H1 (cell line): ENCODE measurements around the gene RBM19. TPM values are rescaled to one million over a fixed set of nuclear protein-coding genes. Genes with fewer than 3 reads are reported as not detected.

Experiments
- CTCF ChIA-PET: fragments of 300-600 bp; sonication (Branson Sonifier 250); formaldehyde crosslinking; loops from one replicate; lab custom pipeline; 2021; ENCODE audit not compliant: partially characterized antibody; lab: Charles Lee
- POLR2A ChIA-PET: fragments of 300-600 bp; sonication (Branson Sonifier 250); formaldehyde crosslinking; loops from one replicate; lab custom pipeline; 2021; ENCODE audit warnings: inconsistent platforms; ENCODE audit not compliant: partially characterized antibody; lab: Charles Lee
- DNase-seq, 2 experiments: peaks; one replicate each; pipeline versions ENCODE4 v3.0.0 to v3.0.0-alpha.2; 2010 to 2022; ENCODE audit warnings: low spot score in 2 of 2, low read depth in 1 of 2, mixed read lengths in 1 of 2
- FAIRE-seq: peaks from 2 replicates; lab custom pipeline; 2011; peaks lifted over from hg19 to GRCh38; lab: Jason Lieb, UNC
- H2AFZ ChIP-seq: 2 replicates; pipeline ENCODE4 v1.8.1; 2012; ENCODE audit warnings: low read length, inconsistent platforms
- H2AK5ac ChIP-seq: 2 replicates; pipeline ENCODE4 v1.6.1; 2013; ENCODE audit warnings: low read depth, low read length
- H2BK120ac ChIP-seq: replicated peaks from 2 replicates; pipeline ENCODE3; 2013; ENCODE audit warnings: low read depth, low read length, inconsistent platforms
- H2BK12ac ChIP-seq: 2 replicates; pipeline ENCODE4 v1.6.1; 2013; ENCODE audit warnings: low read depth, low read length
- H2BK15ac ChIP-seq: 2 replicates; pipeline ENCODE4 v1.6.1; 2013; ENCODE audit warnings: low read length
- H2BK20ac ChIP-seq: 2 replicates; pipeline ENCODE4 v1.6.1; 2013; ENCODE audit warnings: low read length
- H2BK5ac ChIP-seq: 2 replicates; pipeline ENCODE4 v1.6.1; 2013; ENCODE audit warnings: low read depth, low read length
- H3K14ac ChIP-seq: 2 replicates; pipeline ENCODE4 v1.6.1; 2013; ENCODE audit warnings: inconsistent platforms; ENCODE audit not compliant: insufficient read length
- H3K18ac ChIP-seq: 2 replicates; pipeline ENCODE4 v1.6.1; 2013; ENCODE audit warnings: low read length; ENCODE audit errors: extremely low read depth
- H3K23ac ChIP-seq: 2 replicates; pipeline ENCODE4 v1.6.1; 2013; ENCODE audit warnings: inconsistent platforms; ENCODE audit not compliant: insufficient read length
- H3K23me2 ChIP-seq: 2 replicates; pipeline ENCODE4 v1.6.1; 2013; ENCODE audit warnings: low read depth, low read length
- H3K27ac ChIP-seq: 2 replicates; pipeline ENCODE4 v1.6.1; 2011; ENCODE audit warnings: low read depth, low read length, inconsistent platforms
- H3K27me3 ChIP-seq, 4 experiments: replicated peaks in 1 of 4; 1 replicate in 1 of 4; 2 replicates in 3 of 4; pipeline versions ENCODE4 v1.6.1 to v1.8.1; 2011 to 2013; ENCODE audit warnings: low read length in 3 of 4, mild to moderate bottlenecking in 3 of 4, inconsistent platforms in 2 of 4, mixed read lengths in 2 of 4, moderate library complexity in 1 of 4; ENCODE audit not compliant: control insufficient read depth in 3 of 4, insufficient read depth in 3 of 4; ENCODE audit errors: extremely low read depth in 1 of 4
- H3K36me3 ChIP-seq, 4 experiments: 2 replicates each; pipeline versions ENCODE4 v1.6.1 to v1.8.1; 2011 to 2013; ENCODE audit warnings: mild to moderate bottlenecking in 4 of 4, low read length in 3 of 4, moderate library complexity in 2 of 4, control low read depth in 1 of 4, inconsistent platforms in 1 of 4; ENCODE audit not compliant: insufficient read depth in 4 of 4, control insufficient read depth in 2 of 4
- H3K4ac ChIP-seq: replicated peaks from 2 replicates; pipeline ENCODE3; 2013; ENCODE audit warnings: low read length, low read depth, mixed read lengths, inconsistent platforms; ENCODE audit not compliant: insufficient read length
- H3K4me1 ChIP-seq, 4 experiments: replicated peaks in 1 of 4; 1 replicate in 1 of 4; 2 replicates in 3 of 4; pipeline versions ENCODE4 v1.6.1 to v1.8.1; 2011 to 2013; ENCODE audit warnings: low read length in 3 of 4, inconsistent platforms in 2 of 4, mixed read lengths in 1 of 4; ENCODE audit not compliant: insufficient read depth in 4 of 4, control insufficient read depth in 3 of 4
- H3K4me2 ChIP-seq, 2 experiments: 2 replicates each; pipeline versions ENCODE4 v1.6.1 to v1.8.1; 2011 to 2013; ENCODE audit warnings: low read depth in 2 of 2, low read length in 2 of 2, control low read depth in 1 of 2, inconsistent platforms in 1 of 2, mild to moderate bottlenecking in 1 of 2; ENCODE audit not compliant: insufficient read depth in 1 of 2
- H3K4me3 ChIP-seq, 4 experiments: fragments of 200-600, 300-600 bp in 1 of 4; sonication (generic), shearing (Covaris generic), sonication (Bioruptor Twin) in 1 of 4; 2 replicates each; pipeline versions ENCODE4 v1.5.1 to v1.8.1; 2011 to 2016; ENCODE audit warnings: low read length in 4 of 4, low read depth in 3 of 4, control low read depth in 2 of 4, inconsistent platforms in 2 of 4, mild to moderate bottlenecking in 2 of 4, mixed read lengths in 1 of 4, moderate library complexity in 1 of 4; ENCODE audit not compliant: insufficient read depth in 2 of 4; ENCODE audit errors: extremely low read depth in 1 of 4
- H3K56ac ChIP-seq: replicated peaks from 2 replicates; pipeline ENCODE3; 2013; ENCODE audit warnings: low read depth, mild to moderate bottlenecking, mixed read lengths, low read length, inconsistent platforms; ENCODE audit not compliant: insufficient read length
- H3K79me1 ChIP-seq: 2 replicates; pipeline ENCODE4 v1.6.1; 2013; ENCODE audit warnings: low read depth, low read length, control low read depth
- H3K79me2 ChIP-seq, 2 experiments: 2 replicates each; pipeline versions ENCODE4 v1.6.1 to v1.8.1; 2012 to 2013; ENCODE audit warnings: low read length in 2 of 2, mild to moderate bottlenecking in 2 of 2, inconsistent platforms in 1 of 2; ENCODE audit not compliant: insufficient read depth in 2 of 2, control insufficient read depth in 1 of 2
- H3K9ac ChIP-seq, 4 experiments: replicated peaks in 1 of 4; 1 replicate in 1 of 4; 2 replicates in 3 of 4; pipeline versions ENCODE4 v1.6.1 to v1.8.1; 2011 to 2013; ENCODE audit warnings: low read depth in 3 of 4, low read length in 3 of 4, control low read depth in 2 of 4, mild to moderate bottlenecking in 2 of 4, moderate library complexity in 2 of 4, inconsistent platforms in 1 of 4; ENCODE audit errors: extremely low read depth in 1 of 4
- H3K9me3 ChIP-seq, 2 experiments: 2 replicates each; pipeline versions ENCODE4 v1.6.1 to v1.8.1; 2012 to 2013; ENCODE audit warnings: mild to moderate bottlenecking in 2 of 2, moderate library complexity in 2 of 2, control low read depth in 1 of 2, inconsistent platforms in 1 of 2, low read depth in 1 of 2, low read length in 1 of 2, mixed read lengths in 1 of 2; ENCODE audit not compliant: insufficient read depth in 2 of 2
- H4K20me1 ChIP-seq, 2 experiments: replicated peaks in 1 of 2; 2 replicates each; pipeline versions ENCODE3 to v1.8.1; 2011 to 2013; ENCODE audit warnings: inconsistent platforms in 2 of 2, low read length in 2 of 2, mild to moderate bottlenecking in 1 of 2; ENCODE audit not compliant: insufficient read depth in 2 of 2, control insufficient read depth in 1 of 2
- H4K5ac ChIP-seq: 2 replicates; pipeline ENCODE4 v1.6.1; 2013; ENCODE audit warnings: low read length, low read depth, mixed read lengths, inconsistent platforms; ENCODE audit not compliant: insufficient read length
- H4K8ac ChIP-seq: 2 replicates; pipeline ENCODE4 v1.8.0; 2013; ENCODE audit warnings: mild to moderate bottlenecking, moderate library complexity, low read length, inconsistent platforms; ENCODE audit not compliant: insufficient read depth; ENCODE audit errors: extremely low read depth
- H4K91ac ChIP-seq: replicated peaks from 2 replicates; pipeline ENCODE3; 2013; ENCODE audit warnings: low read length, mixed read lengths, inconsistent platforms; ENCODE audit not compliant: insufficient read length
- ATF2 ChIP-seq: IDR thresholded peaks from 2 replicates; pipeline ENCODE4 v1.6.1; 2012; ENCODE audit warnings: low read length, inconsistent platforms
- BRCA1 ChIP-seq: IDR thresholded peaks from 2 replicates; pipeline ENCODE4 v1.6.1; 2012; ENCODE audit warnings: low read depth, low read length, improper control_type of control experiment
- CBX5 ChIP-seq: fragments of 300-800, 300-1000 bp; sonication (generic); IDR thresholded peaks from 2 replicates; pipeline ENCODE4 v1.7.1; 2016; ENCODE audit warnings: antibody characterized with exemption, low read length, low read depth
- CBX8 ChIP-seq: fragments of 300-800, 300-1000 bp; sonication (generic); IDR thresholded peaks from 2 replicates; pipeline ENCODE4 v1.7.1; 2016; ENCODE audit warnings: low read depth, low read length, borderline replicate concordance
- EGR1 ChIP-seq: IDR thresholded peaks from 2 replicates; pipeline ENCODE4 v1.6.1; 2011; ENCODE audit warnings: low read depth, low read length, borderline replicate concordance
- EZH2 ChIP-seq: fragments of 200-600 bp; sonication (generic); IDR thresholded peaks from 2 replicates; pipeline ENCODE4 v1.7.1; 2012; ENCODE audit warnings: low read depth, mild to moderate bottlenecking, moderate library complexity, low read length, inconsistent platforms; ENCODE audit not compliant: severe bottlenecking
- KDM4A ChIP-seq: IDR thresholded peaks from one replicate; pipeline ENCODE4 v1.7.1; 2012; ENCODE audit warnings: low read depth, mild to moderate bottlenecking, moderate library complexity, low read length, inconsistent platforms; ENCODE audit not compliant: severe bottlenecking
- POLR2AphosphoS5 ChIP-seq: IDR thresholded peaks from 2 replicates; pipeline ENCODE4 v1.6.1; 2011; ENCODE audit warnings: low read depth, low read length
- RAD21 ChIP-seq, 2 experiments: IDR thresholded peaks in 1 of 2; conservative IDR thresholded peaks in 1 of 2; 2 replicates each; pipeline ENCODE4 v1.6.1; 2011; ENCODE audit warnings: low read depth in 2 of 2, low read length in 2 of 2, improper control_type of control experiment in 1 of 2, inconsistent platforms in 1 of 2, mild to moderate bottlenecking in 1 of 2, moderate library complexity in 1 of 2
- SP4 ChIP-seq: IDR thresholded peaks from 2 replicates; pipeline ENCODE4 v1.6.1; 2012; ENCODE audit warnings: low read length, inconsistent platforms
- TAF7 ChIP-seq: optimal IDR thresholded peaks from 2 replicates; pipeline ENCODE3; 2011; ENCODE audit warnings: low read depth, mild to moderate bottlenecking, inconsistent platforms, low read length, moderate library complexity, borderline replicate concordance
- YY1 ChIP-seq: IDR thresholded peaks from 2 replicates; pipeline ENCODE4 v1.6.1; 2011; ENCODE audit warnings: low read depth, mild to moderate bottlenecking, low read length
- WGBS, 2 experiments: shearing (Covaris generic) in 1 of 2; methylation state at CpG; one replicate each; pipeline versions ENCODE4 v1.1.6 to v1.1.7; 2013 to 2015; ENCODE audit warnings: low lambda C conversion rate in 2 of 2, mixed read lengths in 2 of 2, inconsistent platforms in 1 of 2, low coverage in 1 of 2, missing lambda C conversion rate in 1 of 2; ENCODE audit not compliant: insufficient replicate concordance in 2 of 2, insufficient coverage in 1 of 2, insufficient read length in 1 of 2; ENCODE audit errors: extremely low coverage in 1 of 2, missing lambda C conversion rate in 1 of 2; 5-methylcytosine and 5-hydroxymethylcytosine counted together
- polyA plus RNA-seq, 7 experiments: library from polyadenylated mRNA; depleted of rRNA in 3 of 7; stranded (reverse) in 5 of 7; unstranded in 2 of 7; fragments of >200 nt in 5 of 7; fragments of 200-250 nt in 2 of 7; gene quantifications; 1 replicate in 5 of 7; 2 replicates in 1 of 7; 4 replicates in 1 of 7; pipeline versions ENCODE4 v1.2.1 to v1.2.3, GENCODE V29; 2011 to 2013; ENCODE audit warnings: missing spikeins in 2 of 7, mixed read lengths in 2 of 7
- total RNA-seq: library from RNA; stranded (reverse); fragmentation: NEBNext Ultra II Directional; extraction: Animal tissue kit (Norgen Biotek cat#: 25700); gene quantifications from 2 replicates; pipeline ENCODE4 v1.2.1, GENCODE V29; 2021

RBM19 gene
- total and polyA plus RNA-seq, 2 of the 8 experiments (the other 6 are each of a cell fraction or from before 2014, with no cell fraction given), result 23.4 to 61.9 TPM

- H2BK20ac ChIP-seq, result no peak overlapping the region
- H3K56ac ChIP-seq, result no peak overlapping the region
- H3K79me2 ChIP-seq, result no peaks in the 10 kb centered on the region
- no peaks in the 10 kb centered on the region for H3K9me3 ChIP-seq
- H2BK5ac ChIP-seq, result no peak overlapping the region
- POLR2A ChIA-PET, result interaction anchor here (1.3 kb wide), 1 partner anchor 360 kb away, joined by 3 read pairs; no protein-coding TSS in a partner anchor
- no peak overlapping the region for H3K4me3 ChIP-seq
- no peaks in the 10 kb centered on the region for H3K23me2 ChIP-seq
- no peak overlapping the region for H3K9ac ChIP-seq
- no peak overlapping the region for H3K4ac ChIP-seq
- no peak overlapping the region for H4K91ac ChIP-seq
- no peak overlapping the region for H2AFZ ChIP-seq
- H3K27ac ChIP-seq, result no peak overlapping the region
- no peak for FAIRE-seq
- H2BK15ac ChIP-seq, result no peak overlapping the region
- H4K8ac ChIP-seq, result no peak overlapping the region
- DNase-seq, result no peak
- H3K36me3 ChIP-seq, result no peaks in the 10 kb centered on the region
- no peak overlapping the region for H3K23ac ChIP-seq
- H2AK5ac ChIP-seq, result no peak overlapping the region
- no peaks in the 10 kb centered on the region for H3K79me1 ChIP-seq
- H3K4me1 ChIP-seq, result peaks cover 0 to 3% (median 0%) of the 10 kb centered on the region in 4 experiments; a peak in 3 of 7 replicates
- H3K27me3 ChIP-seq, result 0 out of 7 replicates have a peak, but pooled peaks cover 0 to 3% (median 0%) of the 10 kb centered on the region in 4 experiments
- H2BK12ac ChIP-seq, result no peak overlapping the region
- no peak overlapping the region for H2BK120ac ChIP-seq
- no peak overlapping the region for H4K5ac ChIP-seq
- CTCF ChIA-PET, result interaction anchor here (0.6 to 2.4 kb wide), 8 partner anchors 13 to 316 kb away, joined by 3 to 16 read pairs (median 5); no protein-coding TSS in a partner anchor
- no peak overlapping the region for H3K4me2 ChIP-seq
- 94% methylated on average over 9 of the region's 12 CpGs; no CpG with 5 or more reads in 1 of the 2 experiments for WGBS, 2 experiments
- no peaks in the 10 kb centered on the region for H4K20me1 ChIP-seq
- H3K18ac ChIP-seq, result no peak overlapping the region
- H3K14ac ChIP-seq, result no peak overlapping the region
- TF ChIP-seq YY1 (no peak), RAD21 (IDR thresholded peaks at IDR 0.05 in 1 of 2, conservative IDR thresholded peaks at IDR 0.05 in 1 of 2; ENCODE audit: low read depth in 2 of 2, low read length in 2 of 2) (no peak), CBX8 (no peak), TAF7 (no peak), POLR2AphosphoS5 (no peak), KDM4A (no peak), CBX5 (no peak), ATF2 (no peak), EZH2 (no peak), EGR1 (no peak), SP4 (no peak), BRCA1 (no peak)
These were observed 165.9 kb downstream of the RBM19 start for GRCh38 chr12:113800201-113800600.
